ENCODE results near the gene CHMP6. TPM values are rescaled to one million over a fixed set of nuclear protein-coding genes. Genes with fewer than 3 reads are reported as not detected.

The CHMP6 gene
- polyA plus RNA-seq, 3 donors, result 20.3 to 44.8 (median 44.1) TPM

DNA sequence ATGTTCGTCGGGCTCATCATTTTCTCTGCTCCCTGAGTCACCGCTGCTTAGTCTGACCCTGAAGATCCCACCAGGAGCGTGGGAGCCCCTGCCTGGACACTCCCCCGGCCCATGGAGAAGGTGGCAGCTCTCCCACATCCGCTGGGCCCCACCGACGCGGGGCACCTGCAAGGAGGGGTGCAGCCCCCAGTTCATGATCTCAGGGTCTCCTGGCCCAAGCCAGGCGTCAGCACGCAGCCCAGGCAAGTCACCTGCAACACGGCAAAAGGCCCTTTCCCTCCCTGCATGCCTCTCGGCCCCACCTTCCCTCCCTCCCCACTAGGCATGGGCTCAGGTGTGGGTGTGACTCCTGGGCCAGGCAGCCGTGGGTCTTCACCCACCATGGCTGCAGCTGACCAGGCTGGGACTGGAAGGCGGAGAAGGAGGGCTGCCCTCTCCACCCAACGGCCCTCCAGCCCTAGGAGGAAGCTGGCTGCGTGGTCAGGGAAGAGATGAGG, 9.7 kb upstream of the CHMP6 start:
- peaks cover 11% of the 10 kb centered on the region for H3K4me1 Mint-ChIP-seq
- Histone ChIP-seq H3K4me1 (ENCODE audit: control insufficient read depth in 1 of 2, insufficient read depth in 2 of 2, low read length in 2 of 2) (peaks cover 8 to 12% of the 10 kb centered on the region in 2 donors), H3K4me2 (replicated peaks; ENCODE audit: extremely low read depth, low read length, poor library complexity, severe bottlenecking) (no peak overlapping the region), H3K27me3 (ENCODE audit: control insufficient read depth in 2 of 2, insufficient read depth in 2 of 2, low read length in 2 of 2) (peaks cover 0 to 3% of the 10 kb centered on the region in 2 donors), H3K36me3 (replicated peaks in 1 of 2; ENCODE audit: control insufficient read depth in 1 of 2, insufficient read depth in 2 of 2, low read length in 2 of 2) (no peaks in the 10 kb centered on the region), H4K20me1 (ENCODE audit: insufficient read depth, low read length) (no peaks in the 10 kb centered on the region), H3K27ac (ENCODE audit: low read depth in 1 of 2, low read length in 2 of 2) (no peak overlapping the region), H3K9me3 (replicated peaks in 1 of 2; ENCODE audit: control insufficient read depth in 1 of 2, insufficient read depth in 1 of 2, low read length in 2 of 2) (no peaks in the 10 kb centered on the region), H3K4me3 (replicated peaks in 1 of 3; ENCODE audit: low read depth in 2 of 3, low read length in 3 of 3) (no peak overlapping the region), H2AFZ (ENCODE audit: insufficient read depth, low read depth, low read length, poor library complexity, severe bottlenecking) (no peak overlapping the region), H3K79me2 (ENCODE audit: insufficient read depth, low read length) (no peaks in the 10 kb centered on the region), H3K9ac (ENCODE audit: insufficient read depth, low read length, poor library complexity, severe bottlenecking) (no peak overlapping the region)
- TF ChIP-seq, protein P1, sequence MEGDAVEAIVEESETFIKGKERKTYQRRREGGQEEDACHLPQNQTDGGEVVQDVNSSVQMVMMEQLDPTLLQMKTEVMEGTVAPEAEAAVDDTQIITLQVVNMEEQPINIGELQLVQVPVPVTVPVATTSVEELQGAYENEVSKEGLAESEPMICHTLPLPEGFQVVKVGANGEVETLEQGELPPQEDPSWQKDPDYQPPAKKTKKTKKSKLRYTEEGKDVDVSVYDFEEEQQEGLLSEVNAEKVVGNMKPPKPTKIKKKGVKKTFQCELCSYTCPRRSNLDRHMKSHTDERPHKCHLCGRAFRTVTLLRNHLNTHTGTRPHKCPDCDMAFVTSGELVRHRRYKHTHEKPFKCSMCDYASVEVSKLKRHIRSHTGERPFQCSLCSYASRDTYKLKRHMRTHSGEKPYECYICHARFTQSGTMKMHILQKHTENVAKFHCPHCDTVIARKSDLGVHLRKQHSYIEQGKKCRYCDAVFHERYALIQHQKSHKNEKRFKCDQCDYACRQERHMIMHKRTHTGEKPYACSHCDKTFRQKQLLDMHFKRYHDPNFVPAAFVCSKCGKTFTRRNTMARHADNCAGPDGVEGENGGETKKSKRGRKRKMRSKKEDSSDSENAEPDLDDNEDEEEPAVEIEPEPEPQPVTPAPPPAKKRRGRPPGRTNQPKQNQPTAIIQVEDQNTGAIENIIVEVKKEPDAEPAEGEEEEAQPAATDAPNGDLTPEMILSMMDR (IDR thresholded peaks at IDR 0.05), result no peak
- DNase-seq, result no peak
- H3K36me3 Mint-ChIP-seq, result no peaks in the 10 kb centered on the region
- 85% methylated on average over 14 of the region's 17 CpGs for WGBS (ENCODE audit: insufficient coverage)
- peaks cover 2 to 14% (median 11%) of the 10 kb centered on the region in 3 donors for H3K27me3 Mint-ChIP-seq (ENCODE audit: low read depth in 3 of 3)
- intact Hi-C loops (cut with micrococcal nuclease), result loop anchor here (2.0 to 10.0 kb wide), 3 partner anchors 117 to 555 kb away; no protein-coding TSS in a partner anchor
- no peak overlapping the region for H3K4me3 Mint-ChIP-seq
- peak overlapping the region in 1 of 7 donors; percentile 48 for H3K27ac Mint-ChIP-seq
- H3K9me3 Mint-ChIP-seq, result peaks cover 0 to 4% (median 0%) of the 10 kb centered on the region in 7 donors

DNA sequence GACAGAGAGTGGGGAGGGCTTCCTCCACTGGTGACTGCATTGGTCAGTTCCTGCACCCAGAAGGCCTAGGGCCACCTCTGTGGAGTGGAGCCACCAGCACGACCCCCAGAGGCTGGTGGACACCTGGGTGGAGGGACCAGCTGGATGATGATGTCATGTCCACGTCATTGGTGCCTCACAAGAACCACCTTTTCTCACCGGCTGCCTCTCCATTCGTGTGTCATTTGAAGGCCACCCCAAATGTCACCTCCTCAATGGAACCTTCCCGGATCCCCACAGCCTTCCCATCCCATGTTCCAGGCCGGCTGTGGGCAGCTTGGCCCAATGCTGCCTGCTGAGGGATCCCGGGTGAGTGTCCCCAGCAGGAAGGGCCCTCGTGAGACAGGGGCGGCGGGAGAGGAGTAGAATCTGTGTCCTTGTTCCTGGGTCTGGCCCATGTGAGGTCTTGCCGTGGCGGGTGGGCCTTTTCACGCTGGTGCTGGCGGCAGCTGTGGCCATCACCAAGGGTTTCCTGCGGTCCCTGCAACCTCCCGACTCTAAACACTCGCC, 9.1 kb upstream of the CHMP6 start:
- Histone ChIP-seq H3K79me2 (ENCODE audit: insufficient read depth, low read length) (no peaks in the 10 kb centered on the region), H3K4me3 (replicated peaks in 1 of 3; ENCODE audit: low read depth in 2 of 3, low read length in 3 of 3) (no peak overlapping the region), H3K4me2 (replicated peaks; ENCODE audit: extremely low read depth, low read length, poor library complexity, severe bottlenecking) (no peak overlapping the region), H3K36me3 (replicated peaks in 1 of 2; ENCODE audit: control insufficient read depth in 1 of 2, insufficient read depth in 2 of 2, low read length in 2 of 2) (no peaks in the 10 kb centered on the region), H3K9me3 (replicated peaks in 1 of 2; ENCODE audit: control insufficient read depth in 1 of 2, insufficient read depth in 1 of 2, low read length in 2 of 2) (no peaks in the 10 kb centered on the region), H3K27me3 (ENCODE audit: control insufficient read depth in 2 of 2, insufficient read depth in 2 of 2, low read length in 2 of 2) (peaks cover 0 to 3% of the 10 kb centered on the region in 2 donors), H4K20me1 (ENCODE audit: insufficient read depth, low read length) (no peaks in the 10 kb centered on the region), H3K27ac (ENCODE audit: low read depth in 1 of 2, low read length in 2 of 2) (no peak overlapping the region), H3K4me1 (ENCODE audit: control insufficient read depth in 1 of 2, insufficient read depth in 2 of 2, low read length in 2 of 2) (peaks cover 13 to 18% of the 10 kb centered on the region in 2 donors), H2AFZ (ENCODE audit: insufficient read depth, low read depth, low read length, poor library complexity, severe bottlenecking) (no peak overlapping the region), H3K9ac (ENCODE audit: insufficient read depth, low read length, poor library complexity, severe bottlenecking) (no peak overlapping the region)
- Mint-ChIP-seq H3K27ac (peak overlapping the region in 1 of 7 donors; percentile 48), H3K9me3 (peaks cover 0 to 2% (median 0%) of the 10 kb centered on the region in 7 donors), H3K27me3 (ENCODE audit: low read depth in 3 of 3) (peaks cover 2 to 14% (median 10%) of the 10 kb centered on the region in 3 donors), H3K4me3 (no peak overlapping the region), H3K4me1 (peaks cover 16% of the 10 kb centered on the region), H3K36me3 (no peaks in the 10 kb centered on the region)
- 91% methylated on average over 16 of the region's 17 CpGs for WGBS (ENCODE audit: insufficient coverage)
- DNase-seq, result no peak
- intact Hi-C loops (cut with micrococcal nuclease), result loop anchor here in 1 of 2 donors (5.0 to 10.0 kb wide), 2 partner anchors 118 to 405 kb away; no protein-coding TSS in a partner anchor
- TF ChIP-seq, protein P1 (IDR thresholded peaks at IDR 0.05), result no peak

Data from CD14-positive monocyte (primary cell).